ENCODE results near the gene LRFN2.
A peak's percentile ranks its signal among the peaks of the same experiment; 100 is the strongest.

Gene LRFN2

DNA sequence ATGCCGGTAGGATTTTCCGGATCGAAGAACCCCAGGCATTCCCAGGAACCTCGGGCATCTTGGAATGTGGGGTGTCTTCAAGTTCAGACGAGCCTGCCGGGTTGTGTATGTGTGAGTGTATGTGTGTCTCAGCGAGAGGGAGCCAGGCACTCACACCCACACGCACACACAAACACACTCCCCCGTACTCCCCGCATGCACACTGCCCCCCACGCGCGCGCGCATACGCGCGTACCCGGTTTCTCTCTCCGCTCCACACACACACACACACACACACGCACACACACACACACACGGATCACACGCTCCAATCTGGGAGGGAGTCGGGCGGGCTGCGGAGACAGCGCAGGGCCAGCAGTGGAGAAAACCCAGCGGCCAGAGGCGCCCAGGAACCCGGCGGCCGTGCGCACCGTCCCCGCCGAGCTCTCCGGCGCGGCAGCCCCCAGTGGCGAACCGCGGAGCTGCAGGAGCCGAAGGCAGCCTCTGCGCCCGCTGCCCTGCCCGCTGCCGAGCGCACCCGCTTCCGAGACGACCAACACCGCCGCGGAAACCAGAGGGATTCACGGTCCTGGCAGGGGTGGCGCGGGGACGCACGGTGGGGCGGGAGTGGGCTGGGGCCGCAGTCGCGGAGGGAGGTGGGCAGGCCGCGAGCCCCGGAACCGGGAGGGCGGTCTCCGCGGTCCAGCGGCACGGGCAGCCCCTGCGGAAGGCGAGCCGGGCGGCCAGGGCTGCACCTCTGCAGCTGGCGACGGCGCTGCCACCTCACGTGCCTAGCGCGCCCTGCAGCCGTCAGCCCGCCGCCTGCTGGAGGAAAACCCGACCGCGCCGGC, at the start of gene LRFN2:
Gene LRFN2, minus strand, starts transcription at position 125 of the 830 bp plus-strand sequence.
- DNase-seq (ENCODE audit: low read depth): peak; percentile 74

DNA sequence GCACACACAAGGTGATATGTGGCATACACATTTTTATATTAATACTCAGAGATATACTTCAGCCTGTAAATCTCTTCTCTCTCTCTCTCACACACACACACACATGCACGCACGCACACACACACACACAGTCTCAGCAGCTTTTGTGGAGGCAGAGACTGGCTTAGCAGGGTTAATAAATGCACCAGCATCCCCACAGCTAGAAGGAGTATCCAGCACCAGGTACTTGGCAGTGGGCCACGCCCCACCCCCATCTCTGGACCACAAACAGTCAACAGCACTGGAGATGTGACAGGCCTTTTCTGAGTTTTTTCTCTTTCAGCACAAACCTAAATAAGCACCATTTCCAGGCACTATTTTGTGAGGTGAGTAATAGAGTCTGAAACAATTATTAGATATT, 47.3 kb upstream of the LRFN2 start:
- no peak for DNase-seq (ENCODE audit: low read depth)

DNA sequence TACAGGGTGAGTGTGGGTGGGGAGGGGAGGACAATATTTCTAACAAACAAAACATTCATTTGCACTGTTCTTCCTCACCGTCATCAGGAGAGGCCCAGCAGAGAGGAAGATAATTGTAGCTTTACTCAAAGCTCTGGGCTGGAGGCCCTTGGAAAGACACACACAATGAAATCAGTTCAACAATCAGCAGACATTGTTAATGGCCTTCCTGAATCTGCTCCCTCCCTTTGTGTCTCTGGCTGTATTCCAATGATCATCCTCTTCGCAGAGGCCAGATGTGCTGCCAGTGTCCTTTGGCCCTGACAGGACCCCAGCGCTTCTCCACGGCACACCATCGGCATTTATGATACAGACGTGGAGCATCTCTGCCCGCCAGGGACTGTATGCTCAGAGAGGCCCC, 44.6 kb upstream of the LRFN2 start:
- DNase-seq (ENCODE audit: low read depth): no peak

DNA sequence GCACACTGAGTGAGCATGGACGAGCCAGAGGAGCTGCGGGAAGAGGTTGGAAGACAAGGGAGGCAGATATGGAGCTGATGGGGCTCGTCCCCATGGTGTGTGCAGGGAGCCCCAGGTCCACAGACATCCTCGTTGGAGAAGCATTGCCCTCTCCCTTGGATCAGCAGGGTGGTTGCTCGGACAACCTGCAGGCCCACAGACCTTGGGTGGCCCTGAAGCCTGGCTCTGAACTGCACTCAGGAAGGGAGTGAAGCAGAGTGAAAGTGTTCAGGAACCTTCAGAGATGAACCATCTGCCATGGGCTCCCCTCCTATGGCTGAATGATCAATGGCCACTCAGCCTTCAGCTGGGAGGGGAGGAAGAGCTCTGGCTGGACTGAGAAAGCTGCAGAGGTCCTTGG, 43.3 kb upstream of the LRFN2 start:
- no peak for DNase-seq (ENCODE audit: low read depth)

DNA sequence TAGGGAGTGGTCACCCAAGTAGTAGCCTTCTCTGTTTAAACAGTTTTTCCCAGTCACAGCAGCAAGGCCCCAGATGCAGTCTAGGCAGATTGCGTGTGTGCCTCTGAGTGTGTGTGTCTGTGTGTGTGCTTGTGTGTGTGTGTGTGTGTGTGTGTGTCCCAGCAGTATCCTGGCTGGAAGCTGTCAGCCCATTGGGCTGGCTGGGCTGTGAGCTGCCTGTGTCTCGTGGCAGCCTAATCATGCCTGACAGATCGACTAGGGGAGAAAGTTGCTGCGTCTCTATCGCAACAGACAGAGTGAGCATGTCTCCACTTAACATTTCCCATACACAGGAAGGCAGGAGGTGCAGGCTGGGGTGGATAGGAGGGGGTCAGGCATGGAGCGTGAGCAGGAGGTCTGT, 42.9 kb upstream of the LRFN2 start:
- no peak for DNase-seq (ENCODE audit: low read depth)

DNA sequence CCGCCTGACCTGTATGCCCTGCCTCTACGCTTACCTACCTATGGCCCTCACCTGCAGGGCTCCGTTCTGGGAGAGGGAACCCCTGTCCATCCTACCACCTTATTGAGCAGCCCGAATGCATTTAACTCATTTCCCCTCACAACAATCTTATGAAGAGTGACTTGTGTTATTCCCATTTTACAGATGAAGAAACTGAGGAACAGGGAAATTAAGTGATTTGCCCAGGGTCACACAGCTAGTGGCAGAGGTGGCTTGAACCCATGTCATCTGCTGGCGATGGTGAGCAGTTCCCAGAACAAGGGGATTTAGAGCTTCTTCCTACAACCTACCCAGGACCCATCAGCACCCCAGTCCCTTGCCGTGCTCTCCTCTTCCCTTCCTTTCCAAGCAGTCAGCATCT, 42.3 kb upstream of the LRFN2 start:
- DNase-seq (ENCODE audit: low read depth): no peak

DNA sequence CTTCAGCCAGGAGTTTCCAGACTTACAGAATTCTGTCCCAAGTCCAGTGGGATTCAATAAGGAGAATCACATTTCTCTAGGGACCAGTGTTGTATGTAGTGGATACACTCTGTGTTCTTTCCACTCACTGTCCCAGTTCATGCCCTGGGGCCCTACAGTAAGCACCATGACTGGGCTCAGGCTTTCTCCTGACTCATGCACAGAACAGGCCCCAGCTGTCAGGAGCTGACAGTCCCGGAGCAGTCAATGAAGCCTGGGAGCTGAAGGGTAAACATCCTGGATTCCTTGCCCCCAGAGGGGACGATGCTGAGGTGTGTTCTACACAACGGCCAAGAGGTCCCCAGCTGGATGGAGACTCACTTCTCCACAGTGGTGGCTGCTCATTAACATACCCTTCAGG, 40.2 kb upstream of the LRFN2 start:
- DNase-seq (ENCODE audit: low read depth): peak; percentile 79

DNA sequence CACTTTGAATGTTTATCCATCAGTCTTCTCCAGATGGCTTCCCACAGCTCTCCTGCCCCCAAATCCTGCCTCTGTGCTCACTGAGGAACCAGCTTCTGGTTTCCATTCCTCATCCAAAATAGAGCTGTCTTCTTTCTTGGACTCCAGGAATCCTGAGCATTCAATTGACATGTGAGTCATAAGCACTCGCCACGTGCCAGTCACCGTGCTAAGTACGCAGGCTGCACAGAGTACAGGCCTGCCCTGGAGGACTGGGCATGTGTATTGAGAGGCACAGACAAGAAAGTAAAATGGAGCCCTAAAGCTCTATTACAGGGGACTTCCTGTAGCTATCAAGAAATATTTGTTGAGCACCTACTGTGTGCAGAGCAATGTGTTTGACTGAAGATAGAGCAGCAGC, 39.7 kb upstream of the LRFN2 start:
- peak; percentile 40 for DNase-seq (ENCODE audit: low read depth)

DNA sequence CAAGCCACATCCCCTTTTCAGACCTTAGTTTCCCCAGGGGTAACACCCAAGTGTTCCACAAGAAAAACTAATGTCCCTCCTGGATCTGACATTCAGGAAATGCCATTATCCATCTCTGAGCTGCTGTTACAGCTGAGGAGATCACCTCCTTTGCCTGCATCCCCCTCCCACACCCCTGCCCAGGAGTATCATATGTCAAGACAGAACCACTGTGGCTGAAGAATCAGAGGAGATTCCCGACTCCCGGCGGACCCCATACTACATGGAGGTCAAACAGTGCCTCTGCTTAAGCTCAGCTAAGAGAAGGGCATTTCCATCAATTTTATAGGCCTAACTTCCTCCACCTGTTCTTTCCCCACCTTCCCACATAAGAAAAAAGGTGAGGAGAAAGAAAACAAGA, 36.8 kb upstream of the LRFN2 start:
- no peak for DNase-seq (ENCODE audit: low read depth)

DNA sequence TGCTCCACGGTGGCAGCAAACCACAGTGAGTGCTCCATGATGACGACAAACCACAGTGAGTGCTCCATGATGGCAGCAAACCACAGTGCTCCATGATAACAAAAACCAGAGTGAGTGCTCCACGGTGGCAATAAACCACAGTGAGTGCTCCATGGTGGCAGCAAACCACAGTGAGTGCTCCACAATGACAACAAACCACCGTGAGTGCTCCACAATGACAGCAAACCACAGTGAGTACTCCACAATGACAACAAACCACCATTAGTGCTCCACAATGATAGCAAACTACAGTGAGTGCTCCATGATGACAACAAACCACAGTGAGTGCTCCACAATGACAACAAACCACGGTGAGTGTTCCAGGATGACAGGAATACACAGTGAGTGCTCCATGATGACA, 36.0 kb upstream of the LRFN2 start:
- DNase-seq (ENCODE audit: low read depth): no peak

DNA sequence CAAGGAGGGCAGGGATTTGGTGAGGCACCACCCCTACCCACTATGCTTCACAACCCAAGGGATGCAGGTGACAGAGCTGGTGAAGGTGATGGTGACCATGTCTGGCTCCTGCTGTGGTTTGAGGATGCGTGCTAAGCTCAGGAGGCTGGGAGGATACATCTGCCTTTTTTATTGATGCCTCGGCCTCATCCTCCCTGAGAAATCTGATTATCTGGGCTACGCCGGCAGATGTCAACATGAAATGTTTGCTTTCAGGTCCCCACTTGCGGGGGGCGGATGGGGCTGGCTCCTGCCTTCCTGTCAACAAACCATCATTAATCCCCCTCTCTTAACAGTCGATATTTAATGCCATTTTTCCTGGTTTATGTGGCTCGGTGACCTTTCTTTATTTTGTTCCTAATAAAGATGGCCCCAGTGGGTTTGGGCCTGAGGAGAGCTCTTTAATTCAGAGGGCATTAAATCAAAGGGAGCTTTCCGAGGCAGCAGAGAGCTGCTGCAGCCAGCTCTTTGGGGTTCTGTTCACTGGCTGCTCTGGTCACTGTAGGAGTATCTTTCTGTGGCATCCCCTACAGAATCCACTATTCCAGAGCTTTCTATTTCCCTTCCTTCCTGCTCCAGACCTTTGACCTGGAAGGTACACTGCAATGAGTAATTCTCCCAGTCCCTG, 33.5 kb upstream of the LRFN2 start:
- no peak for DNase-seq (ENCODE audit: low read depth)

DNA sequence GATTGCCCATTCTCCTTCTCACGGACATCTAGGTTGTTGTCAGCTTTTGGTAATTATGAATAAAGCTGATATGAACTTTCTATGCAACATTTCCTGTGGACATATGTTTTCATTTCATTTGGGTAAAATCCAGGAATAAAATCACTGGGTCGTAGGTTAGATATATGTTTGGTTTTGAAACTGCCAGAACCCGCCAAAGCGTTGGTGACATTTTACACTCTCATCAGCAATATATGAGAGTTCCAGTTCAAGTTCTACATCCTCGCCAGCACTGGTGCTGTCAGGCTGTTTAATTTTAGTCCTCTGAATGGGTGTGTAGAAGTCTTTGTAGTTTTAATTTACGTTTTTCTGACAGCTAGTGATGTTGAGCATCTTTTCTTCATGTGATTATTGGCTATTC, 27.5 kb upstream of the LRFN2 start:
- DNase-seq (ENCODE audit: low read depth): no peak

DNA sequence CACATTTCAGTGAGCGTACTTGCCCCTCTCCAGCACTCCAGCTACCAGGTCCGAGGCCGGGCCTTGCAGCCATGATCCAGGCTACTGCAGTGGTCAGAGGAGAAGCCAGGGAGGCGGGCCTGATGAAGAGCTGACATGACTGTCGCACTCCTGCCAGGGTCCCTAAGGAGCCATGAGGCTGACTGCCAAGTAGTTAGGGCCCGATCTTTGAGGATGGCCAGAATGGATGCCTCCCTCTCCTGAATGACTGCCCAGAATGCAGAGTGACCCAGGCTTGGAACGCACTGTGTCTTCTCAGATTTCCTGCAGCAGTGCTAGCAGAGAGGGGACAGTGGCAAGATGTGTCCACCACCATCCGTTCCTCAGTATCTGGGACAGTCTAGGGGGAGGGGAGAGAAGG, 24.7 kb upstream of the LRFN2 start:
- no peak for DNase-seq (ENCODE audit: low read depth)

DNA sequence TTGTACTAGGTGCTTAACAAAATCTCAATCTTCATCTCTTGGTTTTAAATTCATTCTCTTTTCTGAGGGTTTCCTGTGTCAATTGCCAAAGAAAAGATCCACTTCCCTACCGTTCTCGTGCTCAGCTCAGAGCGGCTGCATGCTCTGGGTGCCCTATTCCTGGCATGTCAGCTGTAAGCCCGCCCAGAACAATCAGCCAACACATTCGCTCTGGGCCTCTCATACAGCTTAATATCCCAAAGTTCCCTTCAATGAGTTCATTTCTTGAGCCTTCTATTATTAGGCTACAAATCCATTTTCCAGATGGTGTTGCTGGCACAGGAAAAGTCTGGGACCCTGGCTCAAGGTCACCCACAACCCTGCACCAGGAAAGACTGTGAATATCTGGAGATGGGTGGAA, 24.3 kb upstream of the LRFN2 start:
- DNase-seq (ENCODE audit: low read depth): no peak

DNA sequence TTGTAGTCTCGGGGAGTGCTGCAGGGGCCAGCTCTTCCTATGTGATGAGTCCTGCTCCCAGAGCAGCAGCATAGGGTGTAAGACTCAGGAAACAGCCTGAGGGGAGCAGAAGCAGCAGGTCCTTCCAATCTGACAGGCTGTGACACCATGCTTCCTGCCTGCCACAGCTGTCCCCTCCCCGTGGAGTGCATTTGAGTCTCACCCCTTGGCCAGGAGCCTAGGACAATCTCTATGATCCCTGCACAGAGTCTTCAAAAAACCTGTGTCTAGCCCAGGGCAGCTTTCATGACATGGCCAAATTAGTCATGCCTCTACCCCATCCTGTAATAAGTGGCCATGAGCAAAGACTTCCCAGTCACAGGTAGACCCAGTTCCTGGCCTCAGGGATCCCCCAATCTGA, 23.1 kb upstream of the LRFN2 start:
- DNase-seq (ENCODE audit: low read depth): no peak

DNA sequence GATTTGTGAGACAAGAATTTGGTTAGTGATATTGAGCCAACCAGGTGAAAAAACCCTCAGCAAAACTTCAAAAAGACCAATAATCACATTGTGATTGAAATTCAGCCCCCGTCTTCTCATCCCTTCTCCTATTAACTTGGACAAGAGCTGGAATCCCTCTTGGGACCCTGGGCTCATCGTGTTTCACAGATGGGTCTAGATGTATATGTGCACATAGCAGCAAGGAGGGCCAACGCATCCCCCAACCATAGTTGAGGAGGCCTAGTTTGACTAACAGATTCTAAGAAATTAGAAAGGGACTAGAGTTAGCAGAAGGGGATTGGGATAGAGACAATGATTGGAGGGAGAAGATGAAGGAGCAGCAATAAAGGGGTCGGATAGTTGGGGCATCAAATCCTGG, 19.8 kb upstream of the LRFN2 start:
- DNase-seq (ENCODE audit: low read depth): no peak

DNA sequence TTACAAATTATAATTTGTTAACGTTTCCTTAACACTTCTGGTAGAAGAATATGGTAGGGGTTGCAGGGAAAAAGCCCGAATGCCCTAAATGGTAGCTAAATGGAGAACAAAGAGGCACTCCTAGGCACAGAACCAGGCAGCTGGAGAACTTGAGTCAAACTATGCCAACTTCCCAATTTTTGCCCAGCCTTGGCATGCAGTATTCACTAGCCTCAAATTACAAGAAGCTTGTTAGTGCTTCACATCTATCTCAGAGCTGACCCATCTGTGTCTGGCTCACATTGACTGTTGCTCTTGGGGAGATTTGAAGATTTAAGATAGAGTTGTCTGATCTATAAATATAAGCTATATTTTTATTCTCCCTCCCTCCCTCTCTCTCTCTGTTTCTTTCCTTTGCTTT, 19.4 kb upstream of the LRFN2 start:
- no peak for DNase-seq (ENCODE audit: low read depth)

DNA sequence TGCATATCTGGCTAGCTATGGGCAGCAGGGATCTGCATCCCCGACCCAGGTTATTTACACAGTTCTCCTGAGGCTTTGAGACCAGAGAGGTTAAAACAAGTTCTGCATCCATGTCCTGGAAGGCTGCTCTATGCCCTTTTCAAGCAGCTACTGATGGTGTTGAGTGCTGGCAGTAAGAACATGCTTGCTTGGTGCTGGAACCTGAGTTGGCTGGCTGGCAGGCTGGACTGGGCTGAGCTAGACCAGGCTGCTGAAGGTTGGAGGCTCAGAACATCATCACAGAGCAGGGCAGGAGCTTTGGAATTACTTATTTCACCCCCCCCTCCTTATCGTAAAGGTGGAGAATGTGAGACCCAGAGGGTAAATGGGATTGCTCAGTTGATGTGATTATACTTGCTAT, 16.9 kb upstream of the LRFN2 start:
- DNase-seq (ENCODE audit: low read depth): no peak

DNA sequence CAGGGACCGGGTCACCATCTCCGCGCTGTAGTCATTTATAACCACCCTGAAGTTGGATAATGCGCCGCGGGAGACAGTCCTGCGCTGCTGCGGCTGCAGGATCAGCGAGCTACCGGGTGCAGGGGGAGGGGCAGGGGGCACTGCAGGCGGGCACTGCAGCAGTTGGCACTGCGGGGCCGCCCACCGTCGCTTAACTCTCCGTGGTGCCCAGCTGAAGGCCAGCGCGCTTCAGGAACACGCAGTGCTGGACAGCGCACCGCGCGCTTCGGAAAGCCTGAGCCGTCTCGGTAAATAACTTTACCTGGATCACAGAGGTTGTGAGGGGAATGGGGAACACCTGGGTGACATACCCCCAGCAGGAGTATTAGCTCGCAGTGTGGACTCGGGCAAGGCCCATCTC, 12.4 kb upstream of the LRFN2 start:
- DNase-seq (ENCODE audit: low read depth): no peak

DNA sequence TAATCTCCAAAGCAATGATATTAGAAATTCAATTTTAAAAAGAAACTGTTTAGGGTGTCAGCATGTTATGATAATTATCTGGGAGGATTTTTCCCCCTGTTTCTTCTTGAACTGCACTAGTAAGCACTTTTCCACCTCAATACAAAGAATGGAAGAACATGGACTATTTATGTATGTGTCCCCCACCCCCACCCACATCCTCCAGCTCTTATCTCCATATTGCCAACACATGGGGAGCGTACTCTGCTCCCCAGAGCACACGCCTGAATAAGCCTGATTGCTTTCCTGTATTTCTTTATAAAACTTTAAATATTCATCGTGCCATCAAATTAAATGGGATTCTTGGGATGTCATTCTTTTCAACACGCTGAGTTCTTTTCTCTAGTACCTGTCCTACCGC, 11.4 kb upstream of the LRFN2 start:
- DNase-seq (ENCODE audit: low read depth): no peak

DNA sequence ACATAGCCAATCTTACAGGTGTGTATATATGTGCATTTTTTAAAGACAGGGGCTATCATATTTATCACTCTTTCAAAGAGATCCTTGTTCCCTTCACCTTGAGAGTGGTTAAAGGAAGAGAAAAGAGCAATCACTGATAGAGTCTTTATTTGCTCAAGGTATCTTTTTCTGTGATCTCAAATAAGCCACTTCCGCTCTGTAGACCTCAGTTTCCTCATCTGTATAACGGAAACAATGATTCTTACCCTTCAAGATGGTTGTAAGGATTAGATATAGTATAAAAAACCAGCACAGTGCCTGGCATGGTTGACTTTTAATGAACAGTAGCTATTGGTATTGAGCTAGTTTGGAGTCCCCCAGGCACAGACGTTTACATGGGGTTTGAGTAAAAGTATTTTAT, 10.1 kb upstream of the LRFN2 start:
- no peak for DNase-seq (ENCODE audit: low read depth)

DNA sequence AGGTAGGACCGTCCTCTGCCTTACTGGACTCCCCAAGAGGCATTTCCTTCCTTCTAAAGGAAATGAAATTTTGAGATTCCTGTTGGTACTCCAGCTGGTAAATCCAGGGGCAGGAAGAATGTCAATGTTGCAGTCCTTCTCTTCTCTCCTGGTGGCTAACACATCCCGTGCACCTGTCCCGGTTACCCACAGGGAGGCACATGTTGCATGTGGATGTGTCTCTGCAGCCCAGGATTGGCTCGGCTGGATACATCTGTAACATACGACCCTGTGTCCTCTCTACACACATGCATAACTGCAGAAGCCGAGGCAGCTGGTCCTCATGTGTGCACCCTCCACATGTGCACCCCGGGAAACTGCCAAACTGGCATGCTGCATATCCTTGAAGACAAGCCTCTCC, 1.3 kb upstream of the LRFN2 start:
- no peak for DNase-seq (ENCODE audit: low read depth)

DNA sequence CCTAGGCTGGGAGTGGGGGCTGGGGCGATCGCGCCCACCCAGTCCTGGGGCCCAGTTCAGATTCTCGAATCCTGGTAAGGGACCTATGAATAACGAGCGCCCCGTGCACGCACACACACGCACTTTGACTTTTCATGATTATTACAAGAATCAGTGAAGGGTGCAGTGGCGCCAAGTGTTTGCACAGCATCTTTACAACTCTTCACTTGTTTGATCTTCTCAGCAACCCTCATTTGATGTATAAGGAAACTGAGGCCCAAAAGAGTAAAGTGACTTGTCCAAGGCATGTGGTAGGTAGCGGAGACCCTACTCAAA, 863 bp upstream of the LRFN2 start:
- no peak for DNase-seq (ENCODE audit: low read depth)
